ENCODE data around the gene MTAP. TPM values are rescaled to one million over a fixed set of nuclear protein-coding genes. Genes with fewer than 3 reads are reported as not detected.

MTAP gene
- total RNA-seq, 1 experiment from 2014 or later, result 326 TPM

- H3K9ac ChIP-seq (ENCODE audit: low read length), result no peak overlapping the region
- RAD21 ChIA-PET (ENCODE audit: low non-redundant PET in 1 of 2, low total read pairs in 2 of 2, uncharacterized antibody in 2 of 2, unreplicated experiment in 2 of 2), result no interaction called here
These were observed 60.4 kb downstream of the MTAP start for GRCh38 chr9:21862871-21863270.

GRCh38 chr9:21864505-21864904 is 62.1 kb downstream of the MTAP start:
- Histone ChIP-seq H3K4me1 (ENCODE audit: control insufficient read depth in 1 of 2, insufficient read depth in 2 of 2, low read length in 2 of 2) (peaks cover 2 to 39% of the 10 kb centered on the region in 2 experiments; a peak in 3 of 4 replicates), H4K20me1 (ENCODE audit: insufficient read depth) (peaks cover 28% of the 10 kb centered on the region; the same call in 1 of the 2 replicates), H3K36me3 (ENCODE audit: control insufficient read depth in 1 of 2, insufficient read depth in 2 of 2, low read length in 2 of 2) (peaks cover 55 to 79% of the 10 kb centered on the region in 2 experiments), H3K27ac (ENCODE audit: low read depth, low read length) (no peak overlapping the region), H3K9me2 (ENCODE audit: insufficient read depth) (no peaks in the 10 kb centered on the region), H2AFZ (ENCODE audit: low read depth, low read length, poor library complexity, severe bottlenecking) (no peak overlapping the region), H3K79me2 (ENCODE audit: insufficient read depth, low read length) (peaks cover 70% of the 10 kb centered on the region), H3K4me3 (replicated peaks in 1 of 2; ENCODE audit: low read depth in 1 of 2, low read length in 2 of 2) (no peak overlapping the region), H3K9me3 (ENCODE audit: control insufficient read depth in 1 of 2, insufficient read depth in 1 of 2, low read depth in 1 of 2, low read length in 2 of 2) (no peaks in the 10 kb centered on the region), H3K27me3 (ENCODE audit: insufficient read depth, low read length) (no peaks in the 10 kb centered on the region), H3K9ac (ENCODE audit: low read length) (no peak overlapping the region), H3K4me2 (ENCODE audit: low read length) (no peak overlapping the region)
- DNase-seq (ENCODE audit: low read depth, low spot score), result no peak
- ChIA-PET POLR2A (no interaction called here), CTCF (no interaction called here), RAD21 (ENCODE audit: low non-redundant PET in 1 of 2, low total read pairs in 2 of 2, uncharacterized antibody in 2 of 2, unreplicated experiment in 2 of 2) (no interaction called here)
- BruUV-seq (replicated peaks), result no TSS peak
- ATAC-seq, result peak; percentile 26
- intact Hi-C loops (cut with micrococcal nuclease), result no loop called here
- TF ChIP-seq REST (IDR thresholded peaks at IDR 0.05; ENCODE audit: low read depth) (no peak), RAD21 (IDR thresholded peaks at IDR 0.05; ENCODE audit: low read depth) (no peak), MAX (IDR thresholded peaks at IDR 0.05) (no peak), EZH2phosphoT487 (IDR thresholded peaks at IDR 0.05; ENCODE audit: borderline replicate concordance) (no peak), EZH2 (IDR thresholded peaks at IDR 0.05) (no peak), ZFX (IDR thresholded peaks at IDR 0.05) (no peak), POLR2AphosphoS5 (IDR thresholded peaks at IDR 0.05; ENCODE audit: low read depth, low read length) (no peak), ATF3 (IDR thresholded peaks at IDR 0.05) (no peak), POLR2A (IDR thresholded peaks at IDR 0.05; ENCODE audit: borderline replicate concordance, extremely low read depth, insufficient read depth, insufficient read length) (no peak), EGR1 (IDR thresholded peaks at IDR 0.05; ENCODE audit: low read depth) (no peak)

More at GRCh38 chr9:21862871-21863270, 60.4 kb downstream of the MTAP start:
- peaks cover 67 to 83% of the 10 kb centered on the region in 2 experiments for H3K36me3 ChIP-seq (ENCODE audit: control insufficient read depth in 1 of 2, insufficient read depth in 2 of 2, low read length in 2 of 2)
- H3K27ac ChIP-seq (ENCODE audit: low read depth, low read length), result no peak overlapping the region
- ChIA-PET CTCF (no interaction called here), POLR2A (interaction anchor here (1.2 kb wide), 1 partner anchor 27 kb away, joined by 3 read pairs; no protein-coding TSS in a partner anchor)
- H3K4me1 ChIP-seq (ENCODE audit: control insufficient read depth in 1 of 2, insufficient read depth in 2 of 2, low read length in 2 of 2), result peaks cover 0 to 28% of the 10 kb centered on the region in 2 experiments; a peak in 2 of 4 replicates
- H4K20me1 ChIP-seq (ENCODE audit: insufficient read depth), result peaks cover 34% of the 10 kb centered on the region; the same call in 1 of the 2 replicates
- no TSS peak for BruUV-seq (replicated peaks)
- no peaks in the 10 kb centered on the region for H3K9me3 ChIP-seq (ENCODE audit: control insufficient read depth in 1 of 2, insufficient read depth in 1 of 2, low read depth in 1 of 2, low read length in 2 of 2)
- intact Hi-C loops (cut with micrococcal nuclease), result no loop called here
- DNase-seq (ENCODE audit: low read depth, low spot score) (no peak), ATAC-seq (no peak)
- no peak overlapping the region for H3K4me2 ChIP-seq (ENCODE audit: low read length)
- H3K79me2 ChIP-seq (ENCODE audit: insufficient read depth, low read length), result peaks cover 83% of the 10 kb centered on the region
- no peaks in the 10 kb centered on the region for H3K9me2 ChIP-seq (ENCODE audit: insufficient read depth)
- no peaks in the 10 kb centered on the region for H3K27me3 ChIP-seq (ENCODE audit: insufficient read depth, low read length)
- H2AFZ ChIP-seq (ENCODE audit: low read depth, low read length, poor library complexity, severe bottlenecking), result no peak overlapping the region
- TF ChIP-seq SRF (IDR thresholded peaks at IDR 0.05; ENCODE audit: low read depth) (no peak), MAX (IDR thresholded peaks at IDR 0.05) (no peak), ATF3 (IDR thresholded peaks at IDR 0.05) (no peak), SIN3A (IDR thresholded peaks at IDR 0.05; ENCODE audit: low read depth) (no peak), ELF1 (IDR thresholded peaks at IDR 0.05; ENCODE audit: borderline replicate concordance, low read depth) (no peak), RAD21 (IDR thresholded peaks at IDR 0.05; ENCODE audit: low read depth) (no peak), SP1 (IDR thresholded peaks at IDR 0.05; ENCODE audit: low read depth) (no peak), CBX3 (IDR thresholded peaks at IDR 0.05; ENCODE audit: low read depth) (no peak), TCF7L2 (IDR thresholded peaks at IDR 0.05; ENCODE audit: borderline replicate concordance, extremely low read depth, insufficient read depth, insufficient read length) (no peak), ZFX (IDR thresholded peaks at IDR 0.05) (no peak)
- no peak overlapping the region for H3K4me3 ChIP-seq (replicated peaks in 1 of 2; ENCODE audit: low read depth in 1 of 2, low read length in 2 of 2)

Data from HCT116 (cell line).